ENCODE results near the gene DDIT3.

The DDIT3 gene

DNA sequence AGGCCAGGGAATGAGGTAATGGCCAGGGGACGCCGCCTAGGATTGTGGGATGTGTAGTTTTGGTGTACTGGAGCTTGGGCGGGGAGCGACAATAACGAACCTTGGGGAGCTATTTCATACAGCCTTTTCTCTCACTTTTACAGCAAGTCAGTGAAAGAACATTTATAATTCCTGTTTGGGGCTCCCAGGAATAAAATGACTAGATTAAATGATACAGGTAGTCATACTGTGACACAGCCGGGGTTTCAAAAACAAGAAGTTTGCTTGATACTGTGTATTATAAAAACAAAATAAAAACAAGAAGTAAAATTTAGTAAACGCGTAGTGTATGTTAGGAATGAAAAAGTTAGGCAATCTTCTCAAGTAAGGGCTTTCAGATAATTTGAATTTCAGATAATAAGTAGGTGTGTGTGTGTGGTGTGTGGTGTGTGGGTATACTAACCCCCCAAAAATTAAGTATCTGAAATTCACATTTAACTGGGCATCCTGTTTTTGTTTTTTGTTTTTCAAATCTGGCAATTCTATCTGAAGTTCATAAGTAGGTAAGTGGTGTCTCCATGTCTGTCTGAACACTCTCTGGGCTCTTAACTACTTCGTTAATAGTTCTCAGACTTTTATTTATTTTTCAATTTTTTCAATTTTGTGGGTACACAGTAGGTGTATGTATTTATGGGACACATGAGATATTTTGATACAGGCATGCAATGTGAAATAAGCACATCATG lies 27.1 kb upstream of the DDIT3 start:
- DNase-seq (ENCODE audit: low spot score), result no peak

DNA sequence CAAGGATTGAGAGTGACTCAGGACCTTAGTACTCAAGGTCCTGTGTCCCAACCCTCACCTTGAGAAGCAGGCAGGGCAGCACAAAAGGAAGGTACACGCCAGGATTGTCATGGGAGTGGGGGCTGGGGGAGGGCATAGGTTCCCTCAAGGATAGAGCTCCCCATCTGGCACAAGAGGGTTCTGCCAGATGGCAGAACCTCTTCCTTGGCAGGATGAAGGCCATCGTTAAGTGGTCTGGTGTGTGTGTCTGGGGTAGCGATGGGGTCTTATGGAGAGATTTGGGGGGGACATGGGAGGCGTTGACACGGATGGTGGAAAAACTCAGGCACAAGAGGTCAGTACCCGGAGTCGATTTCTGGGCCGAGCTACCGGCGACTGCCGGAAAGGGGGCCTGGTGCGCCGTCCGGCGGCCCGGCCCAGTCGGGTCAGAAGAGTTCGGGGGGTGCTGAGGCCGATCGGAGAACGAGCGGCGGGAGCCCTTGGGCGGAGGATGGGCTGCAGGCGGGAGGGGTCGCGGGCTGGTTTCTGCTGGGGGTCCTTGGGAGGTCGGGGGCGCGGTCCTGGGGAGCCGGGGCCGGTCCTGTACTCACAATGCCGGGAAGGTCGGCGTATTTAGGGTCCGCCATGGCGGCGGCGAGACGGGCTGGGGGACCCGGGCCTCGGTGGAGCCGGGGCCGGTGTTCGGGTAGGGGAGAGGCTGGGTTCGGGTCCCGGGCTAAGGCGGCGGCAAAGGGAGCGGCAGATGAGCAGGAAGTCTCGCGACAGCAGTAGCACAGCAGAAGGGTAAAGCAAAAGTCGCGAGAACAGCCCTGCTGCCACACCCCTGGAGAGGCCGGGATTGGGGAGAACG lies 26.3 kb upstream of the DDIT3 start, which contains the start of gene DCTN2:
TSS of gene DCTN2 (minus strand) at position 755 of the 850 bp plus-strand sequence. CDS start at position 626, 129 bp downstream.
- DNase-seq (ENCODE audit: low spot score), result peak; percentile 99

DNA sequence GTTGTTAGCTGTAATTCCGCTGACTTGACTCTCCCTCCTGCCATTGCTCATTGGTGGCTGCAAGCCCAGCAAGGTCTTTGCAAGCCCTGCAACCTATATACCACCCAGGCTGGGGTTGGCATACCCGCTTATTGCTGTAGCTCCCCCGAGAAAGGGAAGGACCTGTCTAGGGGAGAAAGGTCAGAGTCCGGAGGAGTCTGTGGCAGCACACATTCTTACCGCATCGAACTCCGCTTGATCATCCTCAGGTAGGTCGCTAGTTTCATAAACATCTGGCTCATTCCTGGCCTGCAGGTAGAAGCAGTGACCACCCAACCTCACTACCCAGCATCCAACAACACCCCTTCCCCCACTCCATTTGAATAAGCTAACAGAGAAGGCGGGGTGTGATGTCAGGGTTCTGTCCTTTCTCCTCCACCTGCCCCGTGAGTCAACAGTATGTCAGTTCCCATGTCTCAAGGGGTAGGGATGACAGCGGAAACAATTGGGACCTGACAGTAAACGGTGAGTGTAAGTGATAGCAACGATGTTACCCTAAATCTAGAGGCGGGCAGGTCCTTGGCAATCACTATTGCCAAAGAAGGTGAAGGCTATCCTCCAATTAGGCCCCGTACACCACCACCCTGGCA lies 25.6 kb upstream of the DDIT3 start:
- DNase-seq (ENCODE audit: low spot score), result no peak

DNA sequence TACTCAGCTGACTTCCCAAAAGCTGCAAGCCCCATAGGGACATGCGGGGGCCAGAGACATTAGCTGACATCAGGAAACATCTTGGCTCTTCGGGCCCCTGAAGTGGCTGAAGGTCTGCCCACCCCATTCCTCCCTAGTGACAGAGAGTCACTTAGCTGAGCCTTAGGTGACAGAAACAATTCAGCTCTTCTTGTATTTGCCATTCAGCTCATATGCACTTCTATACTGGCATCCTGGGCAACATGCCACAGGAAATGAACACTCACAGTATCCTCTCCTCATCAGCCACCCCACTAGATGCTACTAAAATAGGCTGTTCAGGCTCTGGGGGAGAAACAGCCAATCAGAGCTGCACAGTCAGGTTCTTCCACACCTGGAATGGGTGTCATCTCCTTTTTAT lies 23.3 kb upstream of the DDIT3 start:
- no peak for DNase-seq (ENCODE audit: low spot score)

DNA sequence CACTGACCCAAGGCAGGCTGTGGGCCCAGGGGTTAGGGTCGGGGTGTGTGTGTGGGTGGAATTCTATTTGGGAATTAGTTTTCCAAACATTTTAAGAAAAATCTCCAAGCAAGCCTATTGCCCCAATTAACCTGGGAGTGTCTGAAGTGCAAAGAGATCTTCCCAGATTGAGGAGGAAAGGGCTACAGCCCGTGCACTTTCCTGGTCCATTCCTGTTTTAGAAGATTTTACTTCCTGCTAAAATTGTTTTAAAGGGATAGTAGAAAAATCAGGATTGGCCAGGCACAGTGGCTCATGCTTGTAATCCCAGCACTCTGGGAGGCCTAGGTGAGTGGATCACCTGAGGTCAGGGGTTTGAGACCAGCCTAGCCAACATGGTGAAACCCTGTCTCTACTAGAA lies 21.4 kb upstream of the DDIT3 start:
- DNase-seq (ENCODE audit: low spot score), result no peak

DNA sequence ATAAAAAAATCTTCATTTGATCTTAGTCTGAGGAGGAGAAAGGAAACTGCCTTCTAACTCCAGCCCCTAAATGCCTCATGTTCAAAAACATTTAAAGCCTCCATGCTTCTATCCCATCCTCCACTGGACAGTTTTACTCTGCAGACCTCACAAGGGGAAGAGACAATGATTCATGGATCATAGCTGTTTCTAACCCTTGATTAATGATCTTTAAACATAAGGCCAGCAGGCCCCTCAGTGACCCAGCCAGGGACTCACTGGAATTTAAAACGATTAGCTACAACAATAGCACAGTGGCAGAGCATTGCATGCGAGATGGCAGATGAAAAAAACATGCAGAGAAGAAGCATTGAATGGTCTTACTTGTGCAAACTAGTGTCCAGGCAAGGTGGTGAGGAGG lies 20.7 kb upstream of the DDIT3 start:
- no peak for DNase-seq (ENCODE audit: low spot score)

DNA sequence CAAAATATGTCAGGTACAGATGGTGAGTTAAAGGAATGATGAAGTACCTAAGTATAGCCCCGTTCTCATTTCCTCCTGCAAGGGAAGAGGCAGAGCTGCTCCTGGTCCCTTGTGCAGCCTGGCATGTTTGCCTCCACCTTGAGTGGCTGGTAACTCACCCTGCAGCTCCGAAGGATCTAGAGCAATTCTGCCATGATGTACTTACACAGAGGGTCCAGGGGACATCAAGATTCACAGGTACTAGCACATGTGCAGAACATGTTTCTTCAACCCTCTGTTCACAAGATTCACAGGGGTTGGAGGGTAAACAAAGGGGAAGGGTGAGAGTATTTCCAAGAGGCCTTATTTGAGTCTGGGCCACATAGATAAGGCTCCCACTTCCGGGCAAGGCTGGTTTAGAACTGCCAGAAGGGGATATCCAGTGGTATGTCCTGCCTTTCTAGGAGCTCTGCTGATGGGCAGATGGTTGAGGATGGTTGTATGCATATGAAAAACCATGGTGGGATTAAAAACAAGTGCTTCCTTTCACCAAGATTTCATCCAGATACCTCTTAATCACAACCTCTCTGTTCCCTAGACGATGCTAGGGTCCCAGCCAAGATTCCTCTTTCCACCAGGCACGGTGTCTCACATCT lies 18.9 kb upstream of the DDIT3 start:
- no peak for DNase-seq (ENCODE audit: low spot score)

DNA sequence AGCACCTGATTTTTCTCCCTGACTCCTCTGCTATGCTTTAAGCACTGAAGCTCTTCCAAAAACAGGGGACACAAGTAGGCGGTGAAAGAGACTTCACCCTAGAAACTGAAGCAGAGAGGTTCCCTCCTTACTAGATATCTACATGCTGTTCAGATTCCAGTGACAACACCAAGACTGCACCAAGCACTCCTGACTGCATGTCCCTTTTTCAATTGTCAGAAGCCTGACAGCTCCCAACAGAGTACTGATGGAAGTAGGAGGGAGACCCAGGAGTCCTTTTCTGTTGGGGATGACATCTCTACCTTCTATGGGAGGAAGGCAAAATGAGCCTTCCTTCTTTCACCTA lies 16.3 kb upstream of the DDIT3 start:
- no peak for DNase-seq (ENCODE audit: low spot score)

DNA sequence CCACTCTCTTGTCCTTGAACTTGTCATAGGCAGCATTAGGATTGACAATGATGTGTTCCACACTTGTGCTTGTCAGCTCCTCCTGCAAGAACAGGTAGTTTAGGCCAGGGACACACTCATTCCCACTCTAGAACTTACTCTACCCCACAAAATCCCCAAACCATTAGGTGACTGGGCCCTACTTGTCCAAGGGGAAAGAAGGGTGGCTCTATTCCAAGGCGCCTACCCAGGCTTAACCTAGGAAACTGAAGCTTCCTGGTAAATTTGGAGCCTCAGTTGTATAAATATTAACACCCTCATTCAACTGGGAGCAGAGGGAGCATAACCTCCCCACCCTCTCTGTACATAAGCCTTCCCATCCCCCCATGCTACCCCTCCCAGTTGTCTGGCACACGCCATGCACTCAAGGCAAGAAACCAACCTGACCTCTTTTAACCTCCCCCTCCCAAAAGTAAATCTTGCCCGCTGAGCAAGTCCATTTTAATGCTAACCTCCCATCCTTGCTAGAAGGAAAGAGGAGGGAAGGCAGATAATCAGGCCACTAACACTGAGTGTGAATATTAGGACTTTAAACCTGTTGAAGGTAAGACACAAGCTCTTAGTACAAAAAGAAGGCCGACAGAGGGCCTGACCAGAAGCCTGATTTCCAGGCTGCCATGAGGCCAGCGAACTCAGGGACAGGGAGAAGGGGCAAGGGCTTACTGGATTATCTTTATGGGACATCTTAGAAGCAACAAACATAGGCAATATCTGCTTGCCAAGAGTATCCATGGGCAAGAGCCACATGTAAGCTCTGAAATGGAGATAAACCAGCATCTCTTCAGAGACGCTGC lies 15.7 kb upstream of the DDIT3 start:
- no peak for DNase-seq (ENCODE audit: low spot score)

DNA sequence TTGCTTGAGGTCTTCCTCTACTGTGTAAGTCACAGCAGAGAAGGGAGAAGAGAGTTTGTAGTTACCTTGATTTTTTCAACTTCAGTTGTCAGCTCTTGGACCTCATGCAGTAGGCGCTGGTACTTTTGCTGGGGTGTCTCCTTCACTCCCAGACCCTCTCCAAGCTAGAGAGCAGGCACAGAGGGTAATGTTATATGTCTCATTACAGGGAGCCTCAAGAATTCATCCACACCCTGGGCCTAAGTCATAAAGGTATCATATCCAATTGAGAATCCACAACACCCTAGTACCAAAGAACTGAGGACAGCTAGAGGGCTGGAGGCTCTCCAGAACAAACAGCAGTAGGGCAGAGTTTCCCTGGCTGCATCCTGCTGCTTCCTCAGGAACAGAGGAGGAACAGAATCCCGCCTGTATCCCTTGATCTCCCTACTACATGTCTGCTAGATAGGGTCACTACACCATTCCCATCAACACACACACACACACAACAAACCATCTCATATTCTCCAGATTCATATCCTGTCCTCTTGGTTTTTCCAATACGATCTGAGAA lies 14.8 kb upstream of the DDIT3 start:
- no peak for DNase-seq (ENCODE audit: low spot score)

DNA sequence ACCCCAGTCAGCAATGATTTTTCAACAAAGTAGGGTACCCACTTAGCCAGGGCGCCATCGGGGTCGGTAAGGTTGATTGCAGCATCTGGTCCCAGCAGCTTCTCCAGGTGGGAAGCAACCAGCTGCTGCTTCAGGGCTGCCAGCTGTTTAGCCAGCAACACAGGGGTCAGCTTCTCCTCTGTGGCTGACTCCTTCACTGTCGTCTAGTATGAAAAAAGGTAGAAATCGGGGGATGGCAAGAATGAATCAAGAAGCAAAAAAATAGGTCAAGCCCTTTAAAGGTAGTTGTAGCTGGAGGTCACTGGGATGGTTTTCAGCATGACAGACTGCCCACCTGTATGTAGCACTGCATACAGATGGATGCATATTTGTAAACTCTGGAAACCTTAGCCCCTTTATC lies 13.9 kb upstream of the DDIT3 start:
- no peak for DNase-seq (ENCODE audit: low spot score)

DNA sequence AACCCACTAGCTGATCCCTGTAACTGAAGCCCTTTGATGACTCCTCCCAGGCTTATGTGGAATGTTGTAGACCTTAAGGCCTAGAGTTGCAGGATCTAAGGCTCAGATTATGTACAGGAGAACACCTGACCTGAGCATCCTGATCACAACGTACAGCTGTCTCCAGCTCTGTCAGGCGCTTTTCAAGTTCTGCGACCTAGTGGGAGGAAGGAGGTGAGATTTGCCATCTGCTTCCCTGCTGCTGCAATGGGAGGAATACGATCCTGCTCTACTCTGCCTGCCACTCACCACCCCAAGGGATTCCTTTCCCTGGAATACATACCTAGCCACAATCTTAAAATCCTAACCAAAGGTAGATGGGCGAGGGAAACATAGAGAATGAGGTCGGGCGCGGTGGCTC lies 12.8 kb upstream of the DDIT3 start:
- DNase-seq (ENCODE audit: low spot score), result no peak

DNA sequence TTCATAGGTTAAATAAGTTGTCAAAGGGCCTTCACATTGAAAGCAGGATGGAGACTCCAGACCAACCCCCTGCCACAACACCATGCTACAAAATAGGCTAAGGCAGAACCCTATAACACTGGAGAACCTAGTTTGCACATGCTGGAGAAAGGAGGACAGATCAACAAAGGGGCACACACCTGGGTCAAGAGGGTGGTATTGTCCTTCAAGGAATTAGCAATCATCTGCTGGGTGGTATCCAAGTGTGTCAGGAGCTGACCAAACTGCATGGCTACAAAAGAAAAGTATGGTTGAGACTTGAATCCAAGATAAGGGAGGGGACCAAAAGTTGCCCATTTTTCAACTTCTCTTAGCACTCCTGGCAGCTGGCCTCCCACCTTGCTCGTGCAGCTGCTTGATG lies 11.5 kb upstream of the DDIT3 start:
- DNase-seq (ENCODE audit: low spot score), result no peak

DNA sequence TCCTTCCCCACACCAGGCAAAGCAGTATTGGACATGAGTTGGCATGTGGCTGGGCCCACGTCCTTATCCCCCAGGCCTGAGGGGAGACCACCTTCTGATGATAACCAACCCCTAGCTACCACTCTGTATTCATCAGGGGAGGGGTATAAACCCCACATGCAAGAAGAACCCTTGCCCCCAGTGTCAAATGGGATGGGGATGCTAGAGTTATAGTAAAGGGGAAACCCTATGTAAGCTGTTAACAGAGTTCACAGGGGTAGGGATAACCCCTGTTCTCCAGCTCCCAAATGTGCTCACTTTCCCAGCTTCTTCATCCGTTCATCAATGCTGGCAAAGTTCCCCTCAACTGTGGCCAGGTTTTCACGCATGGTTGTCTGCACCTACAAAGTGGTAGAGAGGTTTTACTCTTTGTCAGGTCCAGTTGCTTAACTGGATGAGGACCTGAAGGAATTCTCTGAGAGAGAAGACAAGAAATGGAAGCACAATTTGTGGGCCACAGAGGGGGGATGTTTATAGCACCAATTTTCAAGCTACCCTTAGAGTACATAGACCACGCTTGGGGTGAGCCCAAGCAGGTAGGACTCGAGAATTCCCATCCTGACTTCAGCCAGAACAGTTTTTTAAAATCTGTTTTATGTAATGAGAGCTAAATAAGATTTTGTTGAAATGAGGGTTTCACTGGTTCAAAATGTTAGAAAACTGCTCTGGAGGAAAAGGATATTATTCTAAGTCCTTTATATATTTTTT lies 10.3 kb upstream of the DDIT3 start:
- DNase-seq (ENCODE audit: low spot score), result no peak

DNA sequence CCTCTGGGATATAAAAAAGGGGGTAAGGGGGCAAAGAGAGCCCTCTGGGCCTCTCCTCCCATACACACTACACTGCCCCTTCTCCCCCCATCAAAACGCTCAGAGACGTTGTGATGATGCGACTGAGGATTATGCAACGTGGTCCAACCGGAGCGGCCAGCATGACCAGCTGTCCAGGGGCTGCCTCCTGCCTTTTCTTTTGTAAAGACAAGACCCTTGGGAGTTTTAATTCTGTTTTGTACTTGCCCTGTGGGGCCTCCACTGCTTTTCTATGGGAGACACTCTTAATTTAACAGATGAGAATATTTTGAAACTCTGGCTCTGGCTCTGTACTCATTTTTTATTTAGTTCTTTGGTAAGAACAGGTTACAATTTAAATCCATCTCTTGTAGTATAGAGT lies 9.5 kb upstream of the DDIT3 start:
- no peak for DNase-seq (ENCODE audit: low spot score)

DNA sequence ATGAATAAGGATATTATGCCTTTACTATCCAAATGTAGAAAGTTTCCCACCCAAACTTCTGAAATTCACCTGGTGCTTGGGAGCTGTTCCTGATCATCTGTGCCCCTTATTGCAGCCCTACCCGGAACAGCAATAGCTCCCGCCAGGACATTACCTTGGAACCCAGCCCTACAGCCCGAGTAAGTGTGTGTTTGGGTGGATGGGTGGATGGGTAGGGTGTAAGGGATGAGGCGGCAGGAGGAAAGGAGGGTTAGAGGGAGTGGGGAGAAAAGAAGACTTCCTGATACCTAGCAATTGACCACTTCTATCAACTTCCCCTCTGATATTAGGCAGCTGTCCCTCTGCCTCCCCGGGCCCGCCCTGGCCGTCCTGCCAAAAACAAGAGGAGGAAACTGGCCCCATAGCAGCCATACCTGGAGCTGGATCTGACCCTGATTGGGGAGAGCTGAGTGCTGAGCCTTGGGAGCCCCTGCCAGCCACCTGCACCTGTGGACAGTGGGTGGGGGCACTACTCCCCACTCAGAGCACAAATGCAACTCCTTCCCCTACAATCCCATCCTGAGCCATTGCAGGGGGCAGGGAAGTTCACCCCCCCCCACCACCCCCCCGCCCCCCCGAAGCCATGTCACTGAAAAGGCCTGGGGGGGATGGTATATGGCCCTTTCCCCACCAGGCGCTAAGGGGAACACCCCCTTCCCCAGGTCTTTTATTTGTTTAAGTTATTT lies 8.7 kb upstream of the DDIT3 start:
- DNase-seq (ENCODE audit: low spot score), result no peak

DNA sequence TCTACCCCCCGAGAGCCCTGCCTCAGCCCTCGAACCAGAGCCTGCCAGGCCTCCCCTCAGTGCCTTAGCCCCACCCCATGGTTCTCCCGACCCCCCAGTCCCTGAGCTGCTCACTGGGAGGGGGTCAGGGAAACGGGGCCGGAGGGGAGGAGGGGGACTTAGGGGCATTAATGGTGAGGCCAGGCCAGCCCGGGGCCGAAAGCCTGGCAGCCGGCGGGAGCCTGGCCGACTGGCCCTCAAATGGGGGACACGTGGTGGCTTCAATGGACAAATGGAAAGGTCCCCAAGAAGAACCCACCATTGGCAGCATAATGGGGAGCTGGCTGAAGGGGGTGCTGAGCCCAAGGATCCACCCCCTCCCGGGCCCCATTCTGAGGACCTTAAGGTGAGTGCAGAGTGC lies 7.9 kb upstream of the DDIT3 start:
- no peak for DNase-seq (ENCODE audit: low spot score)

DNA sequence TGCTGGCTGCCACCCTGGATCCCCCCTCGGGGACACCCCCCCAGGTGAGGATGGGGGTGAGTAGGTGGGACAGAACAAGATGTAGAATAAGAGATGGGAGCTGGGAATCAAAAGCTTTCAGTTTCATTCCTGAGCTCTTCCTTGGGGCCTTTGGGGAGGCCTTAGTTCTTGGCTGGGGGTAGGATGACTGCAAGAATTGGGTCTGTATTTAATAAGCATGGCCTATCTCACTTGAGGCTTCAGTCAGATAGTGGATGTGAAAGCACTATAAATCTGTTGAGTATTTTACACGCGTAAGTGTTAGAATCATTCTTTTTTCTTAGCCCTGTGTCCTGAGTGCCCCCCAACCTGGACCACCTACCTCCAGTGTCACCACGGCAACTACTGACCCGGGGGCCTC lies 6.9 kb upstream of the DDIT3 start:
- DNase-seq (ENCODE audit: low spot score), result no peak

DNA sequence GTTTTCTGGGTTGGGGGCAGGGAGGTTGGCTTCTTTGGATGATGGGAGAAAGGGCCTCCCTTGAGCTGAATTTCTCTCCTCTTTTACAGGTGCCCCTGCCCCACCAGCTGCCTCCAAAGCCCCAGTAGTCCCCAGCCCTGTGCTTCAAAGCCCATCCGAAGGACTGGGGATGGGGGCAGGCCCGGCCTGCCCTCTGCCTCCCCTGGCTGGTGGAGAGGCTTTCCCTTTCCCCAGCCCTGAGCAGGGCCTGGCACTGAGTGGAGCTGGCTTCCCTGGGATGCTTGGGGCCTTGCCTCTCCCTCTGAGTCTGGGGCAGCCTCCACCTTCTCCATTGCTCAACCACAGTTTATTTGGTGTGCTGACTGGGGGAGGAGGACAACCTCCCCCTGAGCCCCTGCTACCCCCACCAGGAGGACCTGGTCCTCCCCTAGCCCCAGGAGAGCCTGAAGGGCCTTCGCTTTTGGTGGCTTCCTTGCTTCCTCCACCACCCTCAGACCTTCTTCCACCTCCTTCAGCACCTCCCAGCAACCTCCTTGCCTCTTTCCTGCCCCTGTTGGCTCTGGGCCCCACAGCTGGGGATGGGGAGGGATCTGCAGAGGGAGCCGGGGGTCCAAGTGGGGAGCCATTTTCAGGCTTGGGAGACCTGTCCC lies 6.3 kb upstream of the DDIT3 start:
- DNase-seq (ENCODE audit: low spot score), result no peak

Data from NAMALWA (cell line).